ENCODE results near the gene AK9.

AK9 gene

DNA sequence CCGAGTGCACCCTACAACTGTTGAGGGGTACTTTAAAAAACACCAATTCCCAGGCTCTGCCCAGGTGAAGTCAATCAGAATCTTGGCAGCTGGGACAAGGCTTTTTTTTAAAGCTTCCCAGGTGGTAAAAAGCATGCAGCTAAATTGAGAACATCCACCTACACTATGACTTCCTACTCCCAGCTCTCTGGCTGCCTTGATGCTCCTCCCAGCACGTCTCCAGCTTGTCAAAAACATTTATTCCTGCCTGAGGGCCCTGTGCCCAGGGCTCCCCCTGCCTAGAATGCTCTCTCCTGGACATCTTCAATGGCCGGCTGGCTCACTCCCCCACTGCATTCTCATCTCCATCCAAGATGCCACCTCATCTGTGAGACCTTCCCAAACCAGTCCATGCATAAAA lies 217.9 kb downstream of the AK9 start:
- Histone ChIP-seq H2AFZ (ENCODE audit: low read length) (no peak overlapping the region), H3K79me2 (ENCODE audit: insufficient read depth, low read length) (peaks cover 62% of the 10 kb centered on the region), H3K4me3 (ENCODE audit: low read length, poor library complexity, severe bottlenecking) (no peak overlapping the region), H3K27me3 (ENCODE audit: insufficient read depth, low read length, poor library complexity, severe bottlenecking) (no peaks in the 10 kb centered on the region), H3K4me2 (ENCODE audit: low read depth, low read length, poor library complexity, severe bottlenecking) (no peak overlapping the region), H3K4me1 (ENCODE audit: insufficient read depth, low read length, poor library complexity, severe bottlenecking) (peaks cover 29% of the 10 kb centered on the region), H3K9me3 (ENCODE audit: insufficient read depth, low read depth, low read length) (no peaks in the 10 kb centered on the region), H4K20me1 (ENCODE audit: insufficient read depth, low read length, poor library complexity, severe bottlenecking) (peaks cover 20% of the 10 kb centered on the region), H3K36me3 (ENCODE audit: insufficient read depth, low read length) (peaks cover 46% of the 10 kb centered on the region; the same call in 1 of the 2 replicates), H3F3A (ENCODE audit: low read depth) (no peaks in the 10 kb centered on the region), H3K9ac (ENCODE audit: low read depth, low read length, poor library complexity, severe bottlenecking) (no peak overlapping the region), H3K9me2 (replicated peaks; ENCODE audit: low read depth, low read length) (no peaks in the 10 kb centered on the region)
- TF ChIP-seq, protein P1, sequence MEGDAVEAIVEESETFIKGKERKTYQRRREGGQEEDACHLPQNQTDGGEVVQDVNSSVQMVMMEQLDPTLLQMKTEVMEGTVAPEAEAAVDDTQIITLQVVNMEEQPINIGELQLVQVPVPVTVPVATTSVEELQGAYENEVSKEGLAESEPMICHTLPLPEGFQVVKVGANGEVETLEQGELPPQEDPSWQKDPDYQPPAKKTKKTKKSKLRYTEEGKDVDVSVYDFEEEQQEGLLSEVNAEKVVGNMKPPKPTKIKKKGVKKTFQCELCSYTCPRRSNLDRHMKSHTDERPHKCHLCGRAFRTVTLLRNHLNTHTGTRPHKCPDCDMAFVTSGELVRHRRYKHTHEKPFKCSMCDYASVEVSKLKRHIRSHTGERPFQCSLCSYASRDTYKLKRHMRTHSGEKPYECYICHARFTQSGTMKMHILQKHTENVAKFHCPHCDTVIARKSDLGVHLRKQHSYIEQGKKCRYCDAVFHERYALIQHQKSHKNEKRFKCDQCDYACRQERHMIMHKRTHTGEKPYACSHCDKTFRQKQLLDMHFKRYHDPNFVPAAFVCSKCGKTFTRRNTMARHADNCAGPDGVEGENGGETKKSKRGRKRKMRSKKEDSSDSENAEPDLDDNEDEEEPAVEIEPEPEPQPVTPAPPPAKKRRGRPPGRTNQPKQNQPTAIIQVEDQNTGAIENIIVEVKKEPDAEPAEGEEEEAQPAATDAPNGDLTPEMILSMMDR (conservative IDR thresholded peaks at IDR 0.05; ENCODE audit: low read length) = no peak
- no peak for TF ChIP-seq EZH2phosphoT487 (IDR thresholded peaks at IDR 0.05; ENCODE audit: borderline replicate concordance)

DNA sequence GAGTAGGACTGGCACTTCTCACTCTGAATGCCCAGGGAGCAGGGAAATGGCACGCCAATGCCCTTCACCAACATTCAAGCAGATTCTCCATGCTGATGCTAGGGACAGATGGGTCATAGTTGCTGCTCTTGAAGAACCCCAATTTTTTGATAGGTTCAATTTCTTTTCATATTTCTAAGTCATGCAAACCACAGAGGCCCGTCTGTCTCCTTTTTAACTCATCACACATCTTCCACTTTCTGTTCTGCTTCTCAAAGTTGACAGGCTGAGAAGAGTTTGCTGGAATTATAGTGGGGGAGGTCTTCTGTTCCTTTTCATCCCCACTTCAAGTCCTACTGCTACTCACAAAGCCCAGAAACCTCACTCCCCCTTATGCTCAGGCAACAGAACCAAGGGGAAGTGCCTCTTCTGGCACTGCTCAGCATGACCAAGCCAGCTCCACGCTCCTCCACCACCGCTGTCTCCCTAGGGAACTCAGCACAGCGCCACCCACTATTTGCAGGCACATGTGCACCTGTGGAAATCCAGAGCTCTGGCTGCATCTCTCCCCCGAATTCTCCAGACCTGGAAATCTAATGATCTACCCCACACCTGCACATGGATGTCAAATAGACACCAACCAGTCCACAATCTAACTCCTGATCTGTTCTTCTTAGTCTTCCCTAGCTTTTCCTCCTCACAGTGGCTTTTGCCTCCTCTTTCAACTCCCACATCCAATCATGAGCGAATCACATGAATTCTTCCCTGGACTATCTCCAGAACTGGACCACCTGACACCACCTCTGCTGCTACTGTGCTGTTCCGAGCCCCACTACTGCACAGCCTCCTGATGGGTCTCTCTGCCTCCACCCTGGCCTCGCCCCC lies 218.6 kb downstream of the AK9 start:
- Histone ChIP-seq H3K4me3 (ENCODE audit: low read length, poor library complexity, severe bottlenecking) (no peak overlapping the region), H4K20me1 (ENCODE audit: insufficient read depth, low read length, poor library complexity, severe bottlenecking) (peaks cover 13% of the 10 kb centered on the region), H3K4me1 (ENCODE audit: insufficient read depth, low read length, poor library complexity, severe bottlenecking) (peaks cover 23% of the 10 kb centered on the region), H3K9me2 (replicated peaks; ENCODE audit: low read depth, low read length) (no peaks in the 10 kb centered on the region), H3K4me2 (ENCODE audit: low read depth, low read length, poor library complexity, severe bottlenecking) (no peak overlapping the region), H3F3A (ENCODE audit: low read depth) (no peaks in the 10 kb centered on the region), H3K79me2 (ENCODE audit: insufficient read depth, low read length) (peaks cover 54% of the 10 kb centered on the region), H2AFZ (ENCODE audit: low read length) (no peak overlapping the region), H3K9ac (ENCODE audit: low read depth, low read length, poor library complexity, severe bottlenecking) (no peak overlapping the region), H3K9me3 (ENCODE audit: insufficient read depth, low read depth, low read length) (no peaks in the 10 kb centered on the region), H3K27me3 (ENCODE audit: insufficient read depth, low read length, poor library complexity, severe bottlenecking) (no peaks in the 10 kb centered on the region), H3K36me3 (ENCODE audit: insufficient read depth, low read length) (peaks cover 53% of the 10 kb centered on the region; the same call in 1 of the 2 replicates)
- TF ChIP-seq EZH2phosphoT487 (IDR thresholded peaks at IDR 0.05; ENCODE audit: borderline replicate concordance) = no peak
- TF ChIP-seq, protein P1 (conservative IDR thresholded peaks at IDR 0.05; ENCODE audit: low read length) = no peak

DNA sequence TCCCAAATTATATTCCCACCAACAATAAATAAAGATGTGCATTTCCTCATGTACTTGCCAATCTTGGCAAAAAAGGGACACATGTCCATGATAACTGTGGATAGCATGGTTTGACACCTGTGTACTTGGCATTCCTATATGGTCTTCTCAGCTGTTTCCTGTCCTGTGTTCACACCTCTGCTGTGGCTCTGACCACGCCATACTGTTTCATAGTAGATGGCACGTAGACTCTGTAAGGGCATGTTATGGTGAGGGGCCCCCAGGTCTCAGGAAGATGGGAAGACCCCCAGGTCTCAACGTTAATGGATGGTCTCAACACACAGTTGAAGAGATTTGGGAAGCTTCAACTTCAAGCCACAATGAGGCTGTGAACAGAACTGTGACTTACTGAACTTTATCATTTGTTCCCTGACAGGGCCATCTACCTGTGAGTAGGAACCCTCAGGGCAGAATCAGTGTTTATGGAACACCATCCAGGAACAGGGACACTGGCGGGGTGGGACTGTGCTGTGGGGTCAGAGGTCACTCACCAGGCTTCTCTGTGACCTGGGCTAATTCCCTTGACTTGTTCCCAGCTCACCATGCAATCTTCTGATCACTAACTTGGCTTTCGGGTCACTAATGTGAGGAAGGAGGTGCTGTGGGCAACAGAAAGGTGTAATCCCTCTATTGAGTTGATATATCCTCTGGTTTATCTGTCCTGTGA lies 219.7 kb downstream of the AK9 start:
- H3K79me2 ChIP-seq (ENCODE audit: insufficient read depth, low read length) = peaks cover 43% of the 10 kb centered on the region
- TF ChIP-seq, protein P1 (conservative IDR thresholded peaks at IDR 0.05; ENCODE audit: low read length) = no peak
- no peaks in the 10 kb centered on the region for H3F3A ChIP-seq (ENCODE audit: low read depth)
- no peak overlapping the region for H3K4me2 ChIP-seq (ENCODE audit: low read depth, low read length, poor library complexity, severe bottlenecking)
- H4K20me1 ChIP-seq (ENCODE audit: insufficient read depth, low read length, poor library complexity, severe bottlenecking) = peaks cover 2% of the 10 kb centered on the region
- no peaks in the 10 kb centered on the region for H3K27me3 ChIP-seq (ENCODE audit: insufficient read depth, low read length, poor library complexity, severe bottlenecking)
- H3K36me3 ChIP-seq (ENCODE audit: insufficient read depth, low read length) = peaks cover 62% of the 10 kb centered on the region
- no peak overlapping the region for H2AFZ ChIP-seq (ENCODE audit: low read length)
- peaks cover 12% of the 10 kb centered on the region for H3K4me1 ChIP-seq (ENCODE audit: insufficient read depth, low read length, poor library complexity, severe bottlenecking)
- no peaks in the 10 kb centered on the region for H3K9me2 ChIP-seq (replicated peaks; ENCODE audit: low read depth, low read length)
- H3K9ac ChIP-seq (ENCODE audit: low read depth, low read length, poor library complexity, severe bottlenecking) = no peak overlapping the region
- H3K9me3 ChIP-seq (ENCODE audit: insufficient read depth, low read depth, low read length) = no peaks in the 10 kb centered on the region
- H3K4me3 ChIP-seq (ENCODE audit: low read length, poor library complexity, severe bottlenecking) = no peak overlapping the region
